GM12864 (cell line): Measurements from ENCODE around the gene FAM174B.

Experiments used
- DNase-seq: peaks from one replicate; pipeline ENCODE4 v3.0.0-alpha.2; 2011; ENCODE audit warnings: low read depth
- H3K4me3 ChIP-seq: 2 replicates; pipeline ENCODE4 v1.5.1; 2011; ENCODE audit warnings: mild to moderate bottlenecking, low read depth, low read length, control low read depth
- TF ChIP-seq, protein P1 (sequence below): IDR thresholded peaks from 2 replicates; pipeline ENCODE4 v1.5.1; 2011; ENCODE audit warnings: low read depth, mild to moderate bottlenecking, moderate library complexity, low read length, control low read depth, inconsistent platforms; ENCODE audit errors: missing control alignments

Gene FAM174B

DNA sequence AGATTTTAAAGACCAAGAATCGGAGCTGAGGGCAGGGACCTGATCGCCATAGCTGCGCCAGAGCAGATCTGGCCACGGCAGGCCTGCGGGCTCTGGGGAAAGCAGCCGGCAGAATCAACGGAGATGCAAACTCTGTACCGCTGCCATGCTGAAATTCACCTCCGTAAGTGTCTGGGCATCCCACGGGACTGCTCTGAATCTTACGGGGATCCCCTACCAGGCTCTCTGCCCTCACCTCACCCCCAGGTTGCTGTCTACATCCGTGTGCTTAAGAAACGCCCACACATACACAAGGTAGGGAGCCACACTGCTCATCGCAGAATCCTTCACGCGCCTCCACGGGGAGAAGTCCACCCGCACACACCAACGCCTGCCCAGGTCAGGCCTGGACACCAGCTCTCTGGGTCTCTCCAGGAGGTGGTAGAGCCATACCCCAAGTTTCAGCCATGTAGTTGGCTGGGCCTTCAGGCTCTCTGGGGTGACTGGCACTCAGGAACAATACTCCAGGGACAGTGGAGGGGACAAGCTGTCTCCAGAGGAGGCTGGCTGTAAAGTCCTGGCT lies 33.5 kb downstream of the FAM174B start:
- TF ChIP-seq, protein P1, sequence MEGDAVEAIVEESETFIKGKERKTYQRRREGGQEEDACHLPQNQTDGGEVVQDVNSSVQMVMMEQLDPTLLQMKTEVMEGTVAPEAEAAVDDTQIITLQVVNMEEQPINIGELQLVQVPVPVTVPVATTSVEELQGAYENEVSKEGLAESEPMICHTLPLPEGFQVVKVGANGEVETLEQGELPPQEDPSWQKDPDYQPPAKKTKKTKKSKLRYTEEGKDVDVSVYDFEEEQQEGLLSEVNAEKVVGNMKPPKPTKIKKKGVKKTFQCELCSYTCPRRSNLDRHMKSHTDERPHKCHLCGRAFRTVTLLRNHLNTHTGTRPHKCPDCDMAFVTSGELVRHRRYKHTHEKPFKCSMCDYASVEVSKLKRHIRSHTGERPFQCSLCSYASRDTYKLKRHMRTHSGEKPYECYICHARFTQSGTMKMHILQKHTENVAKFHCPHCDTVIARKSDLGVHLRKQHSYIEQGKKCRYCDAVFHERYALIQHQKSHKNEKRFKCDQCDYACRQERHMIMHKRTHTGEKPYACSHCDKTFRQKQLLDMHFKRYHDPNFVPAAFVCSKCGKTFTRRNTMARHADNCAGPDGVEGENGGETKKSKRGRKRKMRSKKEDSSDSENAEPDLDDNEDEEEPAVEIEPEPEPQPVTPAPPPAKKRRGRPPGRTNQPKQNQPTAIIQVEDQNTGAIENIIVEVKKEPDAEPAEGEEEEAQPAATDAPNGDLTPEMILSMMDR: no peak
- DNase-seq: no peak
- peak overlapping the region; percentile 26; the same call in 1 of the 2 replicates for H3K4me3 ChIP-seq

DNA sequence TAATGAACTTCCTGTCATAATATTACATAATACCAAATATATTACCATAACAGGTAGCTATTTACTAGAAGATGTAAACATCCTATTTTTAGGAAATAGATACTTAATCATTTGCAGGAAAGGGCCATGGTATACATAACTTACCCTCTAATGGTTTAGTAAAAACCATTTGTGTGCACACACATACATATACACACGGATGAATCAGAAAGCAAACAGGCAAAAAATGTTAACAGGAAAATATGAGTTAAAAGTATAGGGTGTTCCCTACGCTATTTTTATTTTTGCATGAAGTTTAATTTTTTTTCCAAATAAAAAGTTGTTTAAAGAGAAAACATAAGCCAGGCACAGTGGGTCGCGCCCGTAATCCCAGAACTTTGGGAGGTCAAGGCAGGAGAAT lies 34.6 kb downstream of the FAM174B start:
- DNase-seq: no peak
- H3K4me3 ChIP-seq: no peak overlapping the region; the same call in 1 of the 2 replicates
- TF ChIP-seq, protein P1: no peak

DNA sequence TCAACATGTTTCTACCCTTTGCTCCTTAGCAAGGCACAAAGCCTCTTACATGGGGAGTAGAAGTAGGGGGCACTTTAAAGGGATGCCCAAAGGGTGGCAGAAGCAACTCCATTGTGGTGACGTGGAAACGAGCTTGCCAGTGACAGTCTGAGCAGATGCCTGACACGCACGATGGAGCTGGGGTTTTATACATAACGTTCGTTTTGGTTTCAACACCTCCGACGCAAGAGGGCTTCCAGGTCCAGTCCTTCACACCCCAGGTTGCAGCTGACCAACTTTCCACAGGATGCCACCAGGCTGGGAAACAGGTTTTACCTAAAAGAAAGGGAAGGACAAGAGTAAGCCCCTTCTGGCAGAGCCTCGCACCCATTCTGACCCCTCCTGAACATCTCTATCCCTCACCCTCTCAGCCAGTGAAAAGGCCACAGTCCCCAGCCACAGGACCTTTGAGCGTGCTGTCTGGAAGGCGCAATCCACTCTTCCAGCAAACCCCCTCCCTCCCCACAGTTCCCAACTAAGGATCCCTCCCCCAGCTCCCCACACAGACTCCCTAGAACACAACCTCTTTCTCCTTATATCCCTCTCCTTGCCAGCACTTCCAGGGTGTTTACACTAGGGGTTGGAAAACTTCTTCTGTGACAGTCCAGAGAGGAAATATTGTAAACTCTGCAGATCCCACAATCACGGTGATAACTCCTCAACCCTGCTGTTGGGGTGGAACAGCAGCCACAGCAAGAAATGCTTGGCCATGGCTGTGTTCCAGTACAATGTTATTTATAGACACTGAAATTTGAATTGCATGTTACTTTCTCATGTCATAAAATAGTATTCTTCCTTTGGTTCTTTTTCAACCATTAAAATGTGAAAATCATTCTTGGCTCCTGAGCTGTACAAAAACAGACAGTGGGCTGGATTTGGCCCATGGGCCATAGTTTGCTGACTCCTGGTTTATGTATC lies 36.2 kb downstream of the FAM174B start:
- no peak overlapping the region for H3K4me3 ChIP-seq
- DNase-seq: no peak
- TF ChIP-seq, protein P1: no peak

DNA sequence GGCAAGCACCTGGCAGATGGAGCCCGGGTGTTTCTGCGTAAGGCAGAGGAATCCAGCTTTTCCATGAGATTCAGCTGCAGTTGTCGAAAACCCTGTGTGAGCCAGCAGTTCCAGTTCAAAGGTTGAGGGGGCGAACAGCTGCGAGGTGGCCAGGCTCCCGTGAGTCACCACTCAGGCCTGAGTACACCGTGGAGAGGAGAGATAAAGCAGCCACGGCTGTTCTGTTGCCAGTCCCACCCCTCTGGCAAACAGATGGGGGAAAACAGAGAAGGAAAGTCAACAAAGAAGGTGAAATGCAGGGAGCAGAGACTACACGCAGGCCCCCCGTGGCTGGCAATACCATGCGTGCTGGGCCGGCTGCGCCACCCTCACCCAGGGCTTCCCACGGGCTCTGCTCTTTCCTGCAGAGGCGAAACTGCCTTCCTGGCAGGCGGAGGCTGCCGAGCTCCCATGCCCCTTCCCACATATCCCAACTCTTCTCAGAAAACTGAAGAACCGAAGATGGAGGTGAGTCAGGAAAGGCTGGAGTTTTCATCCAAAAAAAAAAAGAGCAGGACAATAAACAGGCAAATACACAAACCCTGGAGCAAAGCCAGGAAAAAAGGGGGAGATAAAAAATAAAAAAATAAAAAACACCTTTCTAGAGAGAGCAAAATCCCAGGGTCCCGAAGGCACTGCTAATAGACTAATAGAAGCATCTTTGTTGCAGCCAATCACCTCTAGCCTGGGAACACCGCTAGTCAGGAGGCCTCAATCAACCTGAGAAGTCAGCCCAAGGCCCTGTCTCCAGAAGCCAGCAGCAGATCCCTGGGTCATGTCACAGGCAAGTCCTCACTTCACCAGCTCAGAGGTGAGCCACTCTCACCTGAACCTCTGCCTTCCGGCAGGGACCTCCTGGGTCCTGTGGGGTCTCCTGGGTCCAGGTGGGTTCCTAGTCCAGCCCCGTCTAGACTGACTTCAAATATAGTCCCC lies 37.7 kb downstream of the FAM174B start:
- DNase-seq: no peak
- TF ChIP-seq, protein P1: no peak
- H3K4me3 ChIP-seq: no peak overlapping the region

DNA sequence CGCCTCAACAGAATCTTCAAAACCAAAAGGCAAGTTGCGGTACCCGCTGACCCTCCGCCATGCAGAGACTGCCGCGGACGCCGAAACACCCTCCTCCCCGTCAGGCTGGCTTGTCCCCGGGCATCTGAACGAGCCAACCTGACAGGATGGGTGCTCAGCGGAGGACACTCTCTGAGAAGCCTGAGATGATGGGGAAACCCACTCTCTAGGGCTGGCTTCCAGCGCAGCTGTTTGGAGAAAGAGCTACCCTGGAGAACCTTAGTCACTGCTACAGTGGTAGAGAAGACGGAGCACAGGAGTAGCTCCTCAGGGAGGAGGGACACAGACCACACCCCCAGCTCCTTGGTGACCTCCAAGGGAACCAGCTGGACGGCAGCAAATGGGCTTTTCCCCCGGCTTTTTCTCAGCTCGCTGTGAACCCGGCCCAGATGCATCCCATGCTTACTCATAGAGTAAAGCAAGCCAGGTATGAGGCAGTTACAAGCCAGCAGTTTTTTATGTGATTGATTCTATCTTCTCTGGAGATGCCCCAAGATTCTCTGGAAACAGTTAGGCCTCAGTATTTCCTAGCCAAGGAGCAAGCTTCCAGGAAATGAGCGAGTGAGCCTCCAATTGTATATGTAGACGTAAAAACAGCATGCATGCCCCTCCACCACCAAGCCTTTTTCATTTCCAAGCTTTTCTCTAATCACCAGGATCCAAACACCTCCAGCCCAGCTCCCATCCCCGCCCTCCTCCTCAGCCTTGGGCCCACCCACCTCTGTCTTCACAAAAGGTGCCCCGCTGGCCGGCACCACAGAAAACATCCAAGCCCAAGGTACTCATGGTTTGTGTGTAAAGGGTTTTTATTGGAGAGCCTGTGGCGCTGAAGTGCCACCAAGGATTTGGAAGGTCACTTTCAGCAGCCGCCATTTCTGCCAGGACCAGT lies 38.7 kb downstream of the FAM174B start:
- DNase-seq: no peak
- no peak overlapping the region for H3K4me3 ChIP-seq
- TF ChIP-seq, protein P1: no peak
